HG02852 (cell line): ENCODE measurements around the gene ALKBH5.

Experiments used
- ATAC-seq: cut with Tn5 transposase; IDR thresholded peaks from one replicate; pipeline ENCODE4 v1.9.1; 2021; ENCODE audit warnings: mild to moderate bottlenecking, moderate library complexity; ENCODE audit not compliant: unreplicated experiment

Gene ALKBH5

DNA sequence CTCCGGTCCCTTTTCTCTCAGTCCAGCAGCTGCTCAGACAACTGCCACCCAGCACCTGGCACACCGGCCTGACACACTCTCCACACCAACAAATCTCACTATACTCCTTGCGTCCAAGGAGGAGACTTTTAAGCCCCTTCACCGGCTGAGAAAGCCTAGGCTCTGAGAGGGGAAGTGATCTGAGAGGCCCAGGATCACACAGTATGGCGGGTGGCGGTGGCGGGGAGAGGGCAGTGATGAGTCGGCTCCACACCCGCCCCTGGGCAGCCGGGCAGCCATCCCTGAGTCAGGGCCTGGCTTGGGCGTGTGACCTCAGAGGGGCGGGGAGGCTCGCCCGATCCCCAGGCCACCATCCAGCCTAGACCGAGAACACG lies 74.3 kb downstream of the ALKBH5 start:
- no peak for ATAC-seq

DNA sequence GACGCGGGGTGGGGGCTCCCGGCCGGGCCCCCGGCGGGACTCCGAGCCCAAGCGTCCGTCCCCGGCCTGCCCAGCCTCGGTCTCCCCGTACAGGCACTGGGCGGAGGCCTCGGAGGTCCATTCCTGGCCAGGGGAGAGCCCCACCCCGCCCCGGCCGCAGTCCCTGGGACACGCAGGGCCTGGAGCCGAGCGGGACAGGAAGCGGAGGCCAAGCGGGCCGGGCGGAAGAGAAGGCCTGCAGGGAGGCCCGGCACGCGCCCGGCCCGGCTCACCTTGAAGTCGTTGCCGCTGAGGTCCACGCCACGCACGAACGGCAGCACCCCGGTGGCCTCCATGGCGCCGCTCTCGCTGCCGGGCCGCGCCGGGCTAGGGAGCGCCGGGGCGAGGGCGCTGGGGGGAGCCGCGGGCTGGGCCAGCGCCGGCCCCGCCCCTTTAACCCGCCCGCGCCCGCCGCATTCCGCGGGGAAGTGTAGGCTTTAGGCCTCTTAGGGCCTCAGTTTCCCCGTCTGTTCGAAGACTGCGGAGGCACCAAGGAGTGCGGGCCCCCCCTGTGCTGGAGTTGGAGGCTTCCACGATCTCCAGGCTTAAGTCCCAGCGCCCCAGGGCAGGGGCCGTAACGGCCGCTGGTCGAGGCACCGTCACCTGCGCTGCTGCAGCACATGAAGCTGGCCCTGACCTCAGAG lies 74.9 kb downstream of the ALKBH5 start, which contains the start of gene FLII:
Gene FLII (minus strand): TSS at position 383 of the 683 bp plus-strand sequence. CDS start 48 bp downstream, at position 335.
- no peak for ATAC-seq
